GM21825 (cell line): ENCODE results near the gene IMPDH2.
"Not testable (repeated sequence)": the region's sequence is repeated elsewhere in the genome, so short reads cannot be mapped to it uniquely, and the experiment has no call there.

Experiments
- ATAC-seq: cut with Tn5 transposase; IDR thresholded peaks from one replicate; pipeline ENCODE4 v1.9.1; 2021; ENCODE audit warnings: mild to moderate bottlenecking, moderate library complexity; ENCODE audit not compliant: unreplicated experiment

IMPDH2 gene

DNA sequence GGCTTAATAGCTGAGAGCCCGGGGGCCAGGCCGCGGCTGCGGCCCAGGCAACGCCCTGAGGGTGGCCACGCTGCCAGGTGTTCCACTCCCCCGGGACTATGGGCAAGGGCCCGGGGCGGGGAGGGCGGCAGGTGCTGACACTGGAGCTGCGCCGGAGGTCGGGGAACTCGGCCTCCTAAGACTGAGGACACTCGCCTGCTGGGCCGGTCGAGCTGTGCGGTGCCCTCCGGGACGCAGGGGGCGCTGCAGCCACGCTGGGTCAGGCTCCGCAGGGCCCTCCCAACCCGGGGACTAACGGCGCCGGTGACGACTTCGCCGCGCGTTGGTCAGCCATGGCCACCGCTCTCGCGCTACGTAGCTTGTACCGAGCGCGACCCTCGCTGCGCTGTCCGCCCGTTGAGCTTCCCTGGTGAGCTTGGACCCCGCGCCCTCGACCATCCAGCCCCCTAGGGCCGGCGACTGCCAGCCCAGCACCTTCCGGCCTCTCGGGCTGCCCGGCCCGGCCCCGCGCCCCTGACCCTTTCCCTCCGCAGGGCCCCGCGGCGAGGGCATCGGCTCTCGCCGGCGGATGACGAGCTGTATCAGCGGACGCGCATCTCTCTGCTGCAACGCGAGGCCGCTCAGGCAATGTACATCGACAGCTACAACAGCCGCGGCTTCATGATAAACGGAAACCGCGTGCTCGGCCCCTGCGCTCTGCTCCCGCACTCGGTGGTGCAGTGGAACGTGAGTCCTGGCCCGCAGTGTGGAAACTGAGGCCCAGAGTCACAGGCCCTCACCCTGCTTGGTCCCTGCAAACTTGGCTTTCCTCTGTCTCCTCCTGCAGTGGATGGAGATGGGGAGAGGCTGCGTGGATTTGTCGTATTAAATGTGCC, 7.1 kb downstream of the IMPDH2 start, which contains the start of gene NDUFAF3:
Gene NDUFAF3, plus strand, starts transcription at position 309 of the 875 bp plus-strand sequence. Its CDS starts 24 bp downstream, at position 333.
- ATAC-seq, result peak; percentile 47

GRCh38 chr3:49021213-49021812, 7.9 kb downstream of the IMPDH2 start:
- ATAC-seq, result peak; percentile 41

GRCh38 chr3:49020330-49021212, 8.6 kb downstream of the IMPDH2 start:
- ATAC-seq, result peak; percentile 0

DNA sequence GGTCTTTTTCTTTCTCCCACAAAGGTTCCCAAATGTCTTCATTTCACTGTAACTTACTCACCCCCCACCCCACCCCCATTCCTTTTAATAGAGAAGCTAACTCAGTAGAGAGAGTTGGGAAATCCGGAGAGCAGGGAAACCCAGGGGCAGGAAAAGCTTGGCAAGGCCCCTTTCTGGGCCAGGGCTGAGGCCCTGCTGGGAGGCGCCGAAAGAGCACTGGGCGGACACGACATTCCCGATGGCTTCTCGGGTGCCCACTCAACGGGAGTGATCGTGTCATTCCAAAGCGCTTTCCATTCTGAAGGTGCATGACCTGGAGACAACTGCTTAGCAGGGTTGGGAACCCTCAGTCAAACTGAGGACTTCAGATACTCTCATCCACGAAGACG, 9.3 kb downstream of the IMPDH2 start:
- no peak for ATAC-seq

DNA sequence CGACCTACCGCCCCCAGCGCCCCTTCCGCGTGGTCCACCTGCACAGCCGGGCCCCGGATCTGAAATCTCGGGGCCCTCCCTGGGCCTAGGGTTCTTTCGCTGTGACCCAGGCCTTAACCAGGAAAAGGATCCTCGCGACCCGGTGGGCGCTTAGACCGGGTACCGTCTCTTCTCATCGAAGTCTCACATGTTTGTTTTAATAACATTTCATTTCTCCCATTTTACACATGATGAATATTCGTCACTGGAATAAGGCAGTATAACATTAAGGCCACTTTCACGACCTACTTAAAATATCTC, 10.5 kb downstream of the IMPDH2 start:
- no peak for ATAC-seq

- no peak for ATAC-seq
Observed at GRCh38 chr3:49017971-49018706, 11.1 kb downstream of the IMPDH2 start, which contains the start of gene DALRD3. Gene DALRD3 (minus strand): TSS chr3:49018580. CDS start chr3:49018564, 16 bp downstream.

DNA sequence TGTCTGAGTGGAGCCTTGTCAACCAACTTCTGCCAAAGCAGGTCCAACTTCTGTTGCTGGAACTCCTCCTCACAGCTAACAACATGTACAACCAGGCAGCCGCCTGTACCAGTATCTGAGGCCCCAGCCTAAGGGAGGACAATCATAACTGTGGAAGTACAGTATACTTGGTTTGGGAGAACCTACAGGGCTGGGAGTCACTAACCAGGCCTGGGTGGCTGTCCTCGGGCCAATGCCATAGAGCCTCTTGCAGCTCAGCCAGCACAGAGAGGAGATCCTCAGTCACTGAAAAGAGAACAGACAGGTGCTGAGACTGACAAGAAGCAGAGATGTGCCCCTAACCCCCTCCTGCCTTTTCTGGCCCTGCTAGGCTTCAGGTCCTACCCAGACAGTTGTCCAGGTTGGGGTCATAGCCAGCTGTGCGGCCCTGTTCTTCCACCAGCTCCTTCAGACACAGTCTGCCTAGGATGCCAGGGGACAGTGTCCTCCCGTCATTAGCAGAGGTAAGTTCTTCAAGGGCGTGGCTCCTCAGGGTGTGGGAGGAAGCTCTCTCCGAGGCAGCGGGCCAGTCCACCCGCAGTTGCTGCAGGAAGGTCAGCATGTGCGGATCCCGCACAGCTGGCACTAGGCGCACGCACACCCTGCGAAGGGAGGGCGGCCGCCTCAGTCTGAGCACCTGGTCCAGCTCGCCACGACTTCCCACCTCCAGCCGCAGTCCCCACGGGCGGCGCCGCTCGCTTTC, 11.8 kb downstream of the IMPDH2 start:
- ATAC-seq, result no peak

DNA sequence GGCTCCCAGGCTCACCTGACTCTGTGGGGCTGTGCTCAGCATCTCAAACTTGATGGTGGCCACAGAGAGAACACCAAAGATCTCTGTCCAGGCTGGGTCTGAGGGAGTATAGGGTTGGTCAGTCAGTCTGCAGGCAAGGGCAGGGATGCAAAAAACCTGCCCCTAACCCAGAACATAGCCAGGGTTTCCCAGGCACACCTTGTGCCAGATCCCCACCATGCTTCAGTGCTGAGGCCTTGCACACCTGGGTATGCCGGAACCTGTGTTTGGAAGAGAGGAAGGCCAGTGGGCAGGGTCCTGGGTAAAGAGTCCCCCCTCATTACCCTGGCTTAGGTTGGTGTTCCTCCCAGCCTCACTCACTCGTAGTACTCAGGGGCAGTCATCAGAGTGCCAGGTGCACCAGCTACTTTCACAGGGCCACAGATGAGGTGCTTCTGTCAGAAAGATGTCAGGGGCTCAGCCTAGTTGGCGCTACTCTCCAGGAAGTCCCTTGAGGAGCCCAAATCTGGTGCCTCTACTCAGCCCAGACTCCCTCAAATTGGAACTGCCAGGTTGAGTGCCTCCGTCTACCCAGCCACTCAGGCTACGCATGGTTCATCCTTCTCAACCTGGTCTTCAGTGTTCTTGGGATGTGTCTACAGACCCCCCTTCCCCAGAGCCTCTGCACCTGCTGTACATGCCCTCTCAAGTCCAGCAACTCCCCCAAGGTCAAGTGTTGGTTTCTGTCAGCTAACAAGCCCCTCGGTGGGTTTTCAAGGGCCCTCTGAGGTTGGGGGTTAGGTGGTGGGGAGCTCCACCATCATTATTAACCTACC, 12.6 kb downstream of the IMPDH2 start:
- ATAC-seq, result no peak

- no peak for ATAC-seq
Observed at GRCh38 chr3:49015765-49016164, 13.4 kb downstream of the IMPDH2 start.

- no peak for ATAC-seq
Observed at GRCh38 chr3:49015072-49015471, 14.1 kb downstream of the IMPDH2 start.

GRCh38 chr3:49013738-49014660, 15.2 kb downstream of the IMPDH2 start:
- no peak for ATAC-seq

- ATAC-seq, result no peak
Observed at GRCh38 chr3:49013113-49013737, 16.0 kb downstream of the IMPDH2 start.

DNA sequence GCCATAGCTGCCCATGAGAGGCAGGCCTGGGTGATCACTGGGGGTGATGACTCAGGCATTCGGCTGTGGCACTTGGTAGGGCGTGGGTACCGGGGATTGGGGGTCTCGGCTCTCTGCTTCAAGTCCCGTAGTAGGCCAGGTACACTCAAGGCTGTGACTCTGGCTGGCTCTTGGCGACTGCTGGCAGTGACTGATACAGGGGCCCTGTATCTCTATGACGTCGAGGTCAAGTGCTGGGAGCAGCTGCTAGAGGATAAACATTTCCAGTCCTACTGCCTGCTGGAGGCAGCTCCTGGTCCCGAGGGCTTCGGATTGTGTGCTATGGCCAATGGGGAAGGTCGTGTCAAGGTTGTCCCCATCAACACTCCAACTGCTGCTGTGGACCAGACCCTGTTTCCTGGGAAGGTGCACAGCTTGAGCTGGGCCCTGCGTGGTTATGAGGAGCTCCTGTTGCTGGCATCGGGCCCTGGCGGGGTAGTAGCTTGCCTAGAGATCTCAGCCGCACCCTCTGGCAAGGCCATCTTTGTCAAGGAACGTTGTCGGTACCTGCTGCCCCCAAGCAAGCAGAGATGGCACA, 16.7 kb downstream of the IMPDH2 start:
- ATAC-seq, result no peak

DNA sequence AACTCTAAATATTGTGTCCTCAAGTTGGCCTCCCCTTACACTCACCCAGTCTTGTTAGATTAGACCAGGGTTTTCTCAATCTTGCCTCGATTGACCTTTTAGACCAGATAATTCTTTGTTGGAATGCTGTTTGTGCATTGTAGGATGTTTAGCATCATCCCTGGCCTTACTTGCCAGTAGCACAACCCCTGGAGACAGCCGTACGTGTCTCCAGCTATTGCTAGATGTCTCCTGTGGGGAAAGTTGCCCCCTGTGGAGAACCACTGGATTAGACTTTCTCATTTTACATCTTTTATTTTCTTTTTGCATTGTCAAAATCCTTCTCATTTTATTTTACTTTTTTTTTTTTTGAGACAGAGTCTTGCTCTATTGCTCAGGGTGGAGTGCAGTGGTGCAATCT, 19.8 kb downstream of the IMPDH2 start:
- ATAC-seq, result no peak

GRCh38 chr3:49008627-49009026, 20.6 kb downstream of the IMPDH2 start:
- not testable (repeated sequence) for ATAC-seq

DNA sequence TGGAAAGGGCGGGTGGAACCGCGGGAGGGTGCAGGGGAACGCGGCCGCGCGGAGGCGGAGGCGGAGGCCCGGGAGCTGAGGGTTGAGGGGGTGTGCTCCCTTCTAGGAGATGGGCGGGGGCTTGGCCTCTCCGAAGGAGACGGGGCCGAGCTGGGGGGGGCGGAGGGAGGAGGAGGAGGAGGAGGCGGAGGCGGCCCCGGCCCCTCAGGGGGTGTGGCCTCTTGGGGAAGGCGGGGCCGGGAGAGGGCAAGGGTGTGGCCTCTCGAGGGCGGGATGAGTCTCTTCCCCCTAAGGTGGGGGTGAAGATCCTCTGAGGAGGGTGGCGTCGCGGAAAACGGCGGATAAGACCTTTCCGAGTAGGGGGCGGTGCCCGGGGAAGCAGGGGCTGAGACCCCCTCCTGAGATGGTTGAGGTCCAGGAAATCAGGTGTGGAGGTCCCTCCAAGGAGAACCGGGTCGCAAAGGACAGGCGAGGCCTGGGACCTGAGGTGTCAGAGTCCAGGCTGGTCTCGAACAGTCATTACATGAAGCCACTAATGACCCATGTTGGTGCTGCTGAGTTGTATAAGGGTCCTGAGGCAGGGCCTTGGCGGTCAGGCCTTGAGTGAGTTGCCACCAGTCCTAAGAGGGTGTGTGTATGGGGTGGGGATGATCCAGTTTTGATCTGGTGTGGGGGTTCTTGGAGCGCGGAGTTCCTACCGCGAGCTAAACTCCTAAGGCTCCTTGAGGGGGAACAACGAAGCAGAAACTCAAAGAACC, 21.2 kb downstream of the IMPDH2 start:
- ATAC-seq, result peak; percentile 37
